Activated naive CD8-positive, alpha-beta T cell treated with anti-CD3 and anti-CD28 coated beads, Interleukin-2, amount 10 ng/mL, durations not matched to agents 7 days and 5 days (primary cell): Measurements from ENCODE around the gene AFAP1L1. TPM values are rescaled to one million over a fixed set of nuclear protein-coding genes. Genes with fewer than 3 reads are reported as not detected.
"Not testable (repeated sequence)": the region's sequence is repeated elsewhere in the genome, so short reads cannot be mapped to it uniquely, and the experiment has no call there.

Source experiments
- ATAC-seq: fragments of 150-1000 bp; cut with Tn5 transposase; one replicate; pipeline ENCODE4 v1.10.0; 2021; ENCODE audit warnings: low read depth, moderate library complexity
- POLR2A ChIA-PET: fragments of 350-600 bp; sonication (Branson Sonifier 250); formaldehyde crosslinking; loops from one replicate; lab custom pipeline; 2021; ENCODE audit warnings: antibody characterized with exemption; lab: Charles Lee
- DNase-seq: peaks from one replicate; pipeline ENCODE4 v3.0.0; 2021
- H3K27ac Mint-ChIP-seq: one replicate; pipeline ENCODE4 v1.8.0; 2022; ENCODE audit warnings: mild to moderate bottlenecking, mixed read lengths
- H3K27me3 Mint-ChIP-seq: one replicate; pipeline ENCODE4 v1.8.0; 2022; ENCODE audit warnings: mild to moderate bottlenecking, moderate library complexity, mixed read lengths
- H3K36me3 Mint-ChIP-seq: one replicate; pipeline ENCODE4 v1.8.0; 2021; ENCODE audit warnings: mild to moderate bottlenecking, mixed read lengths
- H3K4me1 Mint-ChIP-seq: one replicate; pipeline ENCODE4 v1.8.0; 2021; ENCODE audit warnings: mixed read lengths
- H3K4me3 Mint-ChIP-seq: one replicate; pipeline ENCODE4 v1.8.0; 2022; ENCODE audit warnings: mild to moderate bottlenecking, moderate library complexity, mixed read lengths
- H3K9me3 Mint-ChIP-seq: one replicate; pipeline ENCODE4 v1.8.0; 2021; ENCODE audit warnings: mixed read lengths
- total RNA-seq, 2 experiments: library from RNA; stranded (reverse); gene quantifications; one replicate each; pipeline ENCODE4 v1.2.3, GENCODE V29; 2021

AFAP1L1 gene
- total RNA-seq, 2 experiments from 2014 or later: 0.09 to 0.17 TPM

DNA sequence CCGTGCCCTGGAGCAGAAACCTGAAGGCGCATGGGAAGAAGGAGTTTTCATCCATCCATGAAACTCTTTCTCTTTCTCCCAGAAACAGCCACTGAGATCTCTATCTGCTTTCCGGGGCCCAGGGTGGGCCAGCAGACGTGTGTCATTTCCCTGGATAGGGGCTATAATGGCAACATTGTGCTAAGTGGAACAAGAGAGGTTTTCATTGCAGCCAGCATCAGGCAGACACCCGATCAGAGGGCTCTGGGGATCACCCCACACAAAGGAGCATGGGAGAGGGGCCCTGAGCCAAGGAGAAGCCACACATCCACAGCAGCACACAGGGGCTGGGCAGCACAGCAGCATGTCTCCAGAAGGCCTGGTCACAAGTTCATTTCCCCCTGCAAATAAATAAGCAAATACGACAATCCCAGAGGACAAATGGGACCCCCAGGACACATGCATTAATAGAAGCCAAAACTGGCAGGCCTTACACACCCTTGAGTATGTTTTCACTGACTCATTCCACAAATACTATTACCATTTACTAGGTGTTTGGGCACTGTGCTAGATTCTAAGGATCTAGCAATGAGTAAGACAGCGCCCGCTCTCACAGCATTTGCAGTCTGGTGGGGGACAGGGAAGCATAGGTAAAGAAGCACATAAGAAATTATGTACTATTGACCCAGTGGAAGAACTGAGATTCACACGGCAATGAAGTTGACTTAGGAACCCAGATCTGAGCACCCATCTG is 4.3 kb upstream of the AFAP1L1 start:
- ATAC-seq (no peak), DNase-seq (no peak)
- H3K4me3 Mint-ChIP-seq: no peak overlapping the region
- H3K27ac Mint-ChIP-seq: no peak overlapping the region
- POLR2A ChIA-PET: no interaction called here
- no peaks in the 10 kb centered on the region for H3K36me3 Mint-ChIP-seq
- H3K4me1 Mint-ChIP-seq: peaks cover 13% of the 10 kb centered on the region
- no peaks in the 10 kb centered on the region for H3K9me3 Mint-ChIP-seq
- peaks cover 37% of the 10 kb centered on the region for H3K27me3 Mint-ChIP-seq

- POLR2A ChIA-PET: interaction anchor here (0.5 kb wide), 1 partner anchor 139 kb away, joined by 4 read pairs; no protein-coding TSS in a partner anchor
- no peaks in the 10 kb centered on the region for H3K36me3 Mint-ChIP-seq
- ATAC-seq (peak; percentile 54), DNase-seq (no peak)
- H3K4me3 Mint-ChIP-seq: no peak overlapping the region
- H3K4me1 Mint-ChIP-seq: peaks cover 14% of the 10 kb centered on the region
- peaks cover 51% of the 10 kb centered on the region for H3K27me3 Mint-ChIP-seq
- no peaks in the 10 kb centered on the region for H3K9me3 Mint-ChIP-seq
- H3K27ac Mint-ChIP-seq: no peak overlapping the region
These were observed 2.6 kb upstream of the AFAP1L1 start for GRCh38 chr5:149268928-149269557.

DNA sequence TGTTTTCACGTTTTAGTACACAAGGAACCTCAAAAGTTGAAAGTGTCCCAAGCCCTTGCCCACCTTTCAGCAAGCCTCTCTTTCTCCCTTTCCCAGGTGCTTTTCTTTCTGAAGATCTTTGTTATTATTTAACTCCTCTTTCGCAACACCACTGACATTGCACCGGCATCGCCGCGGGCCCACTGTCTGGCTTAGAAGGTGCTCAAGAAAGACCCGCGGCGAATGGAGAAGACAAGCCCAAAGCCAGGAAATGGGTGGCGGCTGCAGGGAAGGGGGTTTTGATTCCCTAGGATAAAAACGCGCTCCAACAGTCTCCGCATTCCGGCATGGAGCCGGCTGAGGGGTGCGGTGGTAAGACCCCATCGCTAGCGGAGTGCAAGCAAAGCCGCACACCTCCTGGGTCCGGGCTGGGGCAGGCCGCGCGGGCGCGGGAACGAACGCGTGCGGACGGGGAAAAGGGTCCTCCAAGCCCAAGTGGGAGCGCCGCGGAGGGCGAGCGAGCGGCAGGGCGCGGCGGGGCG is 404 bp upstream of the AFAP1L1 start:
- DNase-seq (peak; percentile 40), ATAC-seq (no peak)
- peak overlapping the region; percentile 10 for H3K4me3 Mint-ChIP-seq
- H3K27me3 Mint-ChIP-seq: peaks cover 58% of the 10 kb centered on the region
- no peaks in the 10 kb centered on the region for H3K9me3 Mint-ChIP-seq
- H3K4me1 Mint-ChIP-seq: peaks cover 6% of the 10 kb centered on the region
- no peaks in the 10 kb centered on the region for H3K36me3 Mint-ChIP-seq
- POLR2A ChIA-PET: no interaction called here
- H3K27ac Mint-ChIP-seq: no peak overlapping the region

- H3K4me1 Mint-ChIP-seq, H3K9me3 Mint-ChIP-seq, H3K36me3 Mint-ChIP-seq, DNase-seq, H3K27ac Mint-ChIP-seq, POLR2A ChIA-PET, ATAC-seq: not testable (repeated sequence)
- peaks cover 71% of the 10 kb centered on the region for H3K27me3 Mint-ChIP-seq
- H3K4me3 Mint-ChIP-seq: peak overlapping the region; percentile 89
These were observed 1.1 kb downstream of the AFAP1L1 start for GRCh38 chr5:149272781-149273180.

GRCh38 chr5:149273237-149273636 is 1.6 kb downstream of the AFAP1L1 start:
- peaks cover 75% of the 10 kb centered on the region for H3K27me3 Mint-ChIP-seq
- H3K4me1 Mint-ChIP-seq: peaks cover 6% of the 10 kb centered on the region
- no peaks in the 10 kb centered on the region for H3K36me3 Mint-ChIP-seq
- POLR2A ChIA-PET: no interaction called here
- no peak overlapping the region for H3K27ac Mint-ChIP-seq
- no peak overlapping the region for H3K4me3 Mint-ChIP-seq
- ATAC-seq (no peak), DNase-seq (no peak)
- H3K9me3 Mint-ChIP-seq: no peaks in the 10 kb centered on the region

GRCh38 chr5:149273950-149274349 is 2.3 kb downstream of the AFAP1L1 start:
- H3K4me1 Mint-ChIP-seq: peaks cover 6% of the 10 kb centered on the region
- peaks cover 77% of the 10 kb centered on the region for H3K27me3 Mint-ChIP-seq
- no peaks in the 10 kb centered on the region for H3K36me3 Mint-ChIP-seq
- DNase-seq: no peak
- no peaks in the 10 kb centered on the region for H3K9me3 Mint-ChIP-seq
- POLR2A ChIA-PET: no interaction called here
- H3K27ac Mint-ChIP-seq: no peak overlapping the region
- no peak overlapping the region for H3K4me3 Mint-ChIP-seq
- ATAC-seq: no peak

DNA sequence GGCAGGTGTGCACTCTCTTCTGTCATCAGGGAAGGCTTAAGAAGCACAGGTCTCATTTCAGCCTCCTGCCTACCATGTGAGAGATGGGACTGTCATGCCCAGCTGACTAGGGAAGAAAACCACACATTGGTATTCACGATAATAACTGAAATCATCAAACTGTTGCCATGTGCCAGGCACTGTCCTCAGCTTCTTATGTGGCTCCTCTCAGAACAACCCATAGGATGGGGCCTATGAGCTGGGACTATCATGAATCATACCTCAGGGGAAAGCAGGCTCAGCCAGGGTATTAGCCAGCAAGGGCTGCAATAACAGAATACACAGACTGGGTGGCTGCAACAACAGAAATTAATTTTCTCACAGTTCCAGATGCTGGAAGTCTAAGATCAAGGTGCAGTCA is 3.3 kb downstream of the AFAP1L1 start:
- POLR2A ChIA-PET: no interaction called here
- Mint-ChIP-seq H3K9me3 (no peaks in the 10 kb centered on the region), H3K4me1 (peaks cover 6% of the 10 kb centered on the region), H3K27me3 (peaks cover 74% of the 10 kb centered on the region), H3K27ac (no peak overlapping the region), H3K36me3 (no peaks in the 10 kb centered on the region), H3K4me3 (no peak overlapping the region)
- no peak for DNase-seq
- no peak for ATAC-seq

- no peaks in the 10 kb centered on the region for H3K36me3 Mint-ChIP-seq
These were observed 6.1 kb downstream of the AFAP1L1 start for GRCh38 chr5:149277801-149278200.

DNA sequence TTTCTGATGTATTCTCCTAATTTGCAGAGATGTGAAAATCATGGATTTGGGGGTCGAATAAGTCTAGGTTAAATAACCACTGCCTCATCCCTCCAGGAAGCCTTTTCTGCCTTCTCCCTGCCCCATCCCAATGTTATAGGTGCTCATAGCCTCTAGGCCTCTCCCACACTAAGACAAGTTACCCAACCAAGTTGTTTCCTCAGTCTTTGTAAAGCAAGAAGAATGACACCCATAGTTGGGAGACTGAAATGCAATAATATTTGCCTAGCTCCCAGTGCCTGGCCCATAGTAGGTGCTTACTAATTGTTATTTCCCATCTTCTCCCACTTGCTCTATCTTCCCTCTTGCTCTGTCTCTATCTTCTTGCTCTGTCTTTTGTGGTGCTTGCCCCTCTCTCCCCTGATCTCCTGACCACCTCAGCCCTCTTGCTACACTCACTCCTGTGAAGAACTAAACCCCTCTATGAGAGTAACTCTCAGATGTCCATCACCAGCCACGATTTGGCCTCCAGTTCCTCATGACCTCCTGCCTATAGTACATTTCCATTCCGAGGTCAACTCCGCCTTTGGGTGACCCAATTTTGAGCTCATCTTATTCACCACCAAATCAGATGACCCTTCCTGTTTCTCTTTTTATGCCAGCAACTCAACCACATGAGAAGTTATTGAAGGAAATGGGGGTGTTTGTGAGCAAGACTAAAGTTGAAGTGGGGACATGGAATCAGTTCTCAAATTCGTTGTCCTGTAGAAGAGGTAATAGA is 7.0 kb downstream of the AFAP1L1 start:
- DNase-seq (no peak), ATAC-seq (no peak)
- Mint-ChIP-seq H3K4me1 (no peaks in the 10 kb centered on the region), H3K4me3 (no peak overlapping the region), H3K27ac (no peak overlapping the region), H3K9me3 (no peaks in the 10 kb centered on the region), H3K27me3 (peaks cover 47% of the 10 kb centered on the region), H3K36me3 (no peaks in the 10 kb centered on the region)
- POLR2A ChIA-PET: no interaction called here

More at GRCh38 chr5:149277801-149278200, 6.1 kb downstream of the AFAP1L1 start:
- no peak for DNase-seq
- POLR2A ChIA-PET: no interaction called here
- no peaks in the 10 kb centered on the region for H3K9me3 Mint-ChIP-seq
- no peaks in the 10 kb centered on the region for H3K4me1 Mint-ChIP-seq
- no peak overlapping the region for H3K27ac Mint-ChIP-seq
- peaks cover 54% of the 10 kb centered on the region for H3K27me3 Mint-ChIP-seq
- no peak for ATAC-seq
- no peak overlapping the region for H3K4me3 Mint-ChIP-seq

GRCh38 chr5:149279661-149280060 is 8.0 kb downstream of the AFAP1L1 start:
- ATAC-seq (no peak), DNase-seq (no peak)
- POLR2A ChIA-PET: no interaction called here
- H3K27me3 Mint-ChIP-seq: peaks cover 43% of the 10 kb centered on the region
- no peak overlapping the region for H3K27ac Mint-ChIP-seq
- no peaks in the 10 kb centered on the region for H3K4me1 Mint-ChIP-seq
- H3K4me3 Mint-ChIP-seq: no peak overlapping the region
- no peaks in the 10 kb centered on the region for H3K36me3 Mint-ChIP-seq
- H3K9me3 Mint-ChIP-seq: no peaks in the 10 kb centered on the region

DNA sequence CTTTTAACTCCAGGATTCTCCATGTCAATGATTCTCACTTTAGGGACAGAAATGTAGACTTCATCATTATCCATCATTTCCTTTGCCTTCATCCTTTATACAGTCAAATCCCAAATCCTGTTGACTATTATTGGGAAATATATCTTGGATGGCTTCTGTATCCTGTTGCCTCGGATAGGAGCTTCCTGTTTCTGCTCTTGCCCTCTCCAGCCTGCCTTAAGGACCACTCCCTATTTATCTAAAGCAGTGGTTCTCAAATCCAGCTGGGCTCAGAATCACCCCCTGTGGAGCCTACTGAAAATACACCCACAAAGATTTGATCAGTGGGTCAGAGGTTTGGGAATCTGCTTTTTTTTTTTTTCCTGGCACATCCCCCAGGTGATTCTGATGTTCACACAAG is 8.5 kb downstream of the AFAP1L1 start:
- no peak for ATAC-seq
- H3K27ac Mint-ChIP-seq: no peak overlapping the region
- no peak for DNase-seq
- H3K4me1 Mint-ChIP-seq: no peaks in the 10 kb centered on the region
- H3K9me3 Mint-ChIP-seq: no peaks in the 10 kb centered on the region
- no peak overlapping the region for H3K4me3 Mint-ChIP-seq
- no peaks in the 10 kb centered on the region for H3K36me3 Mint-ChIP-seq
- H3K27me3 Mint-ChIP-seq: peaks cover 43% of the 10 kb centered on the region
- POLR2A ChIA-PET: no interaction called here

DNA sequence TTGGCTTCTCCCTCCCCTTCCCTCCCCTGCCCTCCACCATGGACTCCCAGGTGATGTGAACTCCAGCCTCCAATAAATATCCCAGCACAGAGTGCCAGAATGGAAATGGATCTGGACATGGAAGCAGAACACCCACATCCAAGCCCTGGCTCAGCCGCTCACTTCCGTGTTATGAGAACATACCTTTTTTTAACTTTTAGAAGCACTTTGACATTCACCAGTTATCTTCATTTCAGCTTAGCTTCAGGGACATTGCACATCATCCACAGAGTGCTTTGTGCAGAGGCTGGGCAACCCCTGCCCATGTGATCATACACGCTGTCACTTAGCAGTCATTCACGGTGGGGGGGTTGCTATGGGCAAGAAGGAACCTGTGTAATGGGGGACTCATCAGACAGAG is 9.1 kb downstream of the AFAP1L1 start:
- H3K9me3 Mint-ChIP-seq: no peaks in the 10 kb centered on the region
- no peaks in the 10 kb centered on the region for H3K4me1 Mint-ChIP-seq

More for the DNA sequence above, 9.1 kb downstream of the AFAP1L1 start:
- no peak overlapping the region for H3K27ac Mint-ChIP-seq
- no peak overlapping the region for H3K4me3 Mint-ChIP-seq
- POLR2A ChIA-PET: no interaction called here
- DNase-seq (no peak), ATAC-seq (no peak)
- H3K36me3 Mint-ChIP-seq: no peaks in the 10 kb centered on the region
- H3K27me3 Mint-ChIP-seq: peaks cover 39% of the 10 kb centered on the region
